HepG2 (cell line): ENCODE results near the gene BRD3. TPM values are rescaled to one million over a fixed set of nuclear protein-coding genes. Genes with fewer than 3 reads are reported as not detected.

Experiments
- AHR ChIP-seq: IDR thresholded peaks from 2 replicates; pipeline ENCODE4 v1.6.1; 2018; ENCODE audit warnings: missing genetic modification reagents, missing compliant biosample characterization
- BORCS8-MEF2B ChIP-seq: sonication (generic); formaldehyde crosslinking; IDR thresholded peaks from 2 replicates; pipeline ENCODE4 v1.8.0; 2022; ENCODE audit warnings: mild to moderate bottlenecking, missing genetic modification reagents
- BRD4 ChIP-seq: sonication (generic); formaldehyde crosslinking; IDR thresholded peaks from 2 replicates; pipeline ENCODE4 v1.4.0; 2020; ENCODE audit warnings: missing genetic modification reagents
- CBX5 ChIP-seq: sonication (generic); formaldehyde crosslinking; IDR thresholded peaks from 2 replicates; pipeline ENCODE4 v1.4.0; 2020; ENCODE audit warnings: missing genetic modification reagents, borderline replicate concordance
- DR1 ChIP-seq: sonication (generic); formaldehyde crosslinking; IDR thresholded peaks from 2 replicates; pipeline ENCODE4 v1.8.0; 2021; ENCODE audit warnings: mild to moderate bottlenecking, missing genetic modification reagents, inconsistent platforms
- GATAD2A ChIP-seq: IDR thresholded peaks from 2 replicates; pipeline ENCODE4 v1.6.1; 2016
- HMG20A ChIP-seq: IDR thresholded peaks from 2 replicates; pipeline ENCODE4 v1.6.1; 2016; ENCODE audit warnings: borderline replicate concordance
- HNF4A ChIP-seq: sonication (generic); formaldehyde crosslinking; IDR thresholded peaks from 2 replicates; pipeline ENCODE4 v1.4.0; 2020; ENCODE audit warnings: missing genetic modification reagents
- HNRNPUL1 ChIP-seq: fragments of 200-400 bp; formaldehyde crosslinking; IDR thresholded peaks from 2 replicates; pipeline ENCODE4 v1.6.1; 2017; ENCODE audit warnings: low read depth, mild to moderate bottlenecking, low read length, moderate library complexity
- HOXA3 ChIP-seq: sonication (generic); formaldehyde crosslinking; IDR thresholded peaks from 2 replicates; pipeline ENCODE4 v1.5.0; 2020; ENCODE audit warnings: missing genetic modification reagents
- KDM5A ChIP-seq: fragments of 200-600 bp; sonication (generic); IDR thresholded peaks from 2 replicates; pipeline ENCODE4 v1.7.0; 2018; ENCODE audit warnings: antibody characterized with exemption, mild to moderate bottlenecking, low read length, borderline replicate concordance
- NFE2L2 ChIP-seq: fragments of 150-350 bp; IDR thresholded peaks from 2 replicates; pipeline ENCODE4 v1.6.1; 2014; ENCODE audit warnings: low read length
- PLRG1 ChIP-seq: fragments of 450-650 bp; conservative IDR thresholded peaks from 2 replicates; pipeline ENCODE4 v1.6.1; 2016
- SP1 ChIP-seq, 2 experiments: fragments of 450-650 bp in 1 of 2; sonication (generic) in 1 of 2; formaldehyde crosslinking in 1 of 2; IDR thresholded peaks; 2 replicates each; pipeline versions ENCODE4 v1.4.0 to v1.6.1; 2016 to 2020; ENCODE audit warnings: missing genetic modification reagents in 1 of 2
- SUZ12 ChIP-seq: fragments of 150-350 bp; IDR thresholded peaks from 2 replicates; pipeline ENCODE4 v1.6.1; 2014; ENCODE audit warnings: low read depth, low read length
- TCF12 ChIP-seq, 2 experiments: fragments of 450-650 bp in 1 of 2; sonication (generic) in 1 of 2; formaldehyde crosslinking in 1 of 2; IDR thresholded peaks; 2 replicates each; pipeline versions ENCODE4 v1.6.1 to v1.8.0; 2017 to 2022; ENCODE audit warnings: antibody characterized with exemption in 1 of 2, mild to moderate bottlenecking in 1 of 2, missing genetic modification reagents in 1 of 2, moderate library complexity in 1 of 2
- ZNF207 ChIP-seq: fragments of 450-650 bp; IDR thresholded peaks from 2 replicates; pipeline ENCODE4 v1.6.1; 2016; ENCODE audit warnings: antibody characterized with exemption, borderline replicate concordance
- polyA plus RNA-seq, 8 experiments: library from polyadenylated mRNA; depleted of rRNA in 3 of 8; stranded (reverse) in 7 of 8; unstranded in 1 of 8; fragments of >200 nt; fragmentation: Illumina TruSeq in 4 of 8; extraction: Trizol in 4 of 8; gene quantifications; 2 replicates each; pipeline versions ENCODE4 v1.2.1 to v1.2.3, GENCODE V29; 2011 to 2016; ENCODE audit warnings: low read depth in 4 of 8, missing spikeins in 1 of 8, mixed read lengths in 1 of 8; ENCODE audit not compliant: insufficient read depth in 1 of 8
- total RNA-seq, 5 experiments: library from RNA; depleted of rRNA; stranded (reverse); fragments of >200 nt; fragmentation: Illumina TruSeq; extraction: Trizol; gene quantifications; 2 replicates each; pipeline ENCODE4 v1.2.3, GENCODE V29; 2016; ENCODE audit warnings: low read depth in 1 of 5
- TF ChIP-seq, protein P1 (sequence below): sonication (generic); formaldehyde crosslinking; conservative IDR thresholded peaks from 2 replicates; pipeline ENCODE4 v1.4.0; 2020; ENCODE audit warnings: mild to moderate bottlenecking, missing genetic modification reagents, moderate library complexity
- TF ChIP-seq, protein P2 (sequence below): sonication (generic); formaldehyde crosslinking; IDR thresholded peaks from 2 replicates; pipeline ENCODE4 v1.4.0; 2020; ENCODE audit warnings: missing genetic modification reagents, mild to moderate bottlenecking, borderline replicate concordance
- TF ChIP-seq, protein P3 (sequence below): sonication (generic); formaldehyde crosslinking; IDR thresholded peaks from 2 replicates; pipeline ENCODE4 v1.4.0; 2020; ENCODE audit warnings: missing genetic modification reagents, mild to moderate bottlenecking, borderline replicate concordance

Gene BRD3
- total and polyA plus RNA-seq, 2 of the 13 experiments (the other 11 are each of a cell fraction or from before 2014, with no cell fraction given): 5.9 to 12.9 TPM

GRCh38 chr9:133990366-133991213, 77.2 kb downstream of the BRD3 start (continued):
- TF ChIP-seq, protein P1, sequence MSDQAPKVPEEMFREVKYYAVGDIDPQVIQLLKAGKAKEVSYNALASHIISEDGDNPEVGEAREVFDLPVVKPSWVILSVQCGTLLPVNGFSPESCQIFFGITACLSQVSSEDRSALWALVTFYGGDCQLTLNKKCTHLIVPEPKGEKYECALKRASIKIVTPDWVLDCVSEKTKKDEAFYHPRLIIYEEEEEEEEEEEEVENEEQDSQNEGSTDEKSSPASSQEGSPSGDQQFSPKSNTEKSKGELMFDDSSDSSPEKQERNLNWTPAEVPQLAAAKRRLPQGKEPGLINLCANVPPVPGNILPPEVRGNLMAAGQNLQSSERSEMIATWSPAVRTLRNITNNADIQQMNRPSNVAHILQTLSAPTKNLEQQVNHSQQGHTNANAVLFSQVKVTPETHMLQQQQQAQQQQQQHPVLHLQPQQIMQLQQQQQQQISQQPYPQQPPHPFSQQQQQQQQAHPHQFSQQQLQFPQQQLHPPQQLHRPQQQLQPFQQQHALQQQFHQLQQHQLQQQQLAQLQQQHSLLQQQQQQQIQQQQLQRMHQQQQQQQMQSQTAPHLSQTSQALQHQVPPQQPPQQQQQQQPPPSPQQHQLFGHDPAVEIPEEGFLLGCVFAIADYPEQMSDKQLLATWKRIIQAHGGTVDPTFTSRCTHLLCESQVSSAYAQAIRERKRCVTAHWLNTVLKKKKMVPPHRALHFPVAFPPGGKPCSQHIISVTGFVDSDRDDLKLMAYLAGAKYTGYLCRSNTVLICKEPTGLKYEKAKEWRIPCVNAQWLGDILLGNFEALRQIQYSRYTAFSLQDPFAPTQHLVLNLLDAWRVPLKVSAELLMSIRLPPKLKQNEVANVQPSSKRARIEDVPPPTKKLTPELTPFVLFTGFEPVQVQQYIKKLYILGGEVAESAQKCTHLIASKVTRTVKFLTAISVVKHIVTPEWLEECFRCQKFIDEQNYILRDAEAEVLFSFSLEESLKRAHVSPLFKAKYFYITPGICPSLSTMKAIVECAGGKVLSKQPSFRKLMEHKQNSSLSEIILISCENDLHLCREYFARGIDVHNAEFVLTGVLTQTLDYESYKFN: peak; percentile 81
- TF ChIP-seq ZNF207 (no peak), HMG20A (CRISPR knock-in tag) (no peak), BORCS8-MEF2B (CRISPR knock-in tag) (0 out of 2 replicates have a peak, but pooled peaks have one; percentile 27), DR1 (0 out of 2 replicates have a peak, but pooled peaks have one; percentile 48), SP1 (IDR thresholded peaks at IDR 0.05) (no peak), SP1 (CRISPR knock-in tag; IDR thresholded peaks at IDR 0.05) (no peak), BRD4 (CRISPR knock-in tag) (peak; percentile 5; the same call in 1 of the 2 replicates), HOXA3 (CRISPR knock-in tag) (peak; percentile 46; the same call in 1 of the 2 replicates), CBX5 (CRISPR knock-in tag) (no peak), HNRNPUL1 (no peak), KDM5A (peak; percentile 10; the same call in 1 of the 2 replicates), AHR (CRISPR knock-in tag) (no peak), GATAD2A (CRISPR knock-in tag) (peak; percentile 51), NFE2L2 (no peak), HNF4A (CRISPR knock-in tag) (peak; percentile 32; the same call in 1 of the 2 replicates), TCF12 (IDR thresholded peaks at IDR 0.05) (no peak), TCF12 (CRISPR knock-in tag; IDR thresholded peaks at IDR 0.05) (no peak), SUZ12 (no peak), PLRG1 (no peak)
- TF ChIP-seq, protein P2, sequence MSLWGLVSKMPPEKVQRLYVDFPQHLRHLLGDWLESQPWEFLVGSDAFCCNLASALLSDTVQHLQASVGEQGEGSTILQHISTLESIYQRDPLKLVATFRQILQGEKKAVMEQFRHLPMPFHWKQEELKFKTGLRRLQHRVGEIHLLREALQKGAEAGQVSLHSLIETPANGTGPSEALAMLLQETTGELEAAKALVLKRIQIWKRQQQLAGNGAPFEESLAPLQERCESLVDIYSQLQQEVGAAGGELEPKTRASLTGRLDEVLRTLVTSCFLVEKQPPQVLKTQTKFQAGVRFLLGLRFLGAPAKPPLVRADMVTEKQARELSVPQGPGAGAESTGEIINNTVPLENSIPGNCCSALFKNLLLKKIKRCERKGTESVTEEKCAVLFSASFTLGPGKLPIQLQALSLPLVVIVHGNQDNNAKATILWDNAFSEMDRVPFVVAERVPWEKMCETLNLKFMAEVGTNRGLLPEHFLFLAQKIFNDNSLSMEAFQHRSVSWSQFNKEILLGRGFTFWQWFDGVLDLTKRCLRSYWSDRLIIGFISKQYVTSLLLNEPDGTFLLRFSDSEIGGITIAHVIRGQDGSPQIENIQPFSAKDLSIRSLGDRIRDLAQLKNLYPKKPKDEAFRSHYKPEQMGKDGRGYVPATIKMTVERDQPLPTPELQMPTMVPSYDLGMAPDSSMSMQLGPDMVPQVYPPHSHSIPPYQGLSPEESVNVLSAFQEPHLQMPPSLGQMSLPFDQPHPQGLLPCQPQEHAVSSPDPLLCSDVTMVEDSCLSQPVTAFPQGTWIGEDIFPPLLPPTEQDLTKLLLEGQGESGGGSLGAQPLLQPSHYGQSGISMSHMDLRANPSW: no peak
- TF ChIP-seq, protein P3, sequence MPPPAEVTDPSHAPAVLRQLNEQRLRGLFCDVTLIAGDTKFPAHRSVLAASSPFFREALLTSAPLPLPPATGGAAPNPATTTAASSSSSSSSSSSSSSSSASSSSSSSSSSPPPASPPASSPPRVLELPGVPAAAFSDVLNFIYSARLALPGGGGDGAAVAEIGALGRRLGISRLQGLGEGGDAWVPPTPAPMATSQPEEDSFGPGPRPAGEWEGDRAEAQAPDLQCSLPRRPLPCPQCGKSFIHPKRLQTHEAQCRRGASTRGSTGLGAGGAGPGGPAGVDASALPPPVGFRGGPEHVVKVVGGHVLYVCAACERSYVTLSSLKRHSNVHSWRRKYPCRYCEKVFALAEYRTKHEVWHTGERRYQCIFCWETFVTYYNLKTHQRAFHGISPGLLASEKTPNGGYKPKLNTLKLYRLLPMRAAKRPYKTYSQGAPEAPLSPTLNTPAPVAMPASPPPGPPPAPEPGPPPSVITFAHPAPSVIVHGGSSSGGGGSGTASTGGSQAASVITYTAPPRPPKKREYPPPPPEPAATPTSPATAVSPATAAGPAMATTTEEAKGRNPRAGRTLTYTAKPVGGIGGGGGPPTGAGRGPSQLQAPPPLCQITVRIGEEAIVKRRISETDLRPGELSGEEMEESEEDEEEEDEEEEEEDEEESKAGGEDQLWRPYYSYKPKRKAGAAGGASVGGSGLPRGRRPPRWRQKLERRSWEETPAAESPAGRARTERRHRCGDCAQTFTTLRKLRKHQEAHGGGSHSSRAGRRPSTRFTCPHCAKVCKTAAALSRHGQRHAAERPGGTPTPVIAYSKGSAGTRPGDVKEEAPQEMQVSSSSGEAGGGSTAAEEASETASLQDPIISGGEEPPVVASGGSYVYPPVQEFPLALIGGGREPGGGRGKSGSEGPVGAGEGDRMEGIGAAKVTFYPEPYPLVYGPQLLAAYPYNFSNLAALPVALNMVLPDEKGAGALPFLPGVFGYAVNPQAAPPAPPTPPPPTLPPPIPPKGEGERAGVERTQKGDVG (CRISPR knock-in tag): 0 out of 2 replicates have a peak, but pooled peaks have one; percentile 15
